ENCODE measurements around the gene PDE7B.

PDE7B gene

DNA sequence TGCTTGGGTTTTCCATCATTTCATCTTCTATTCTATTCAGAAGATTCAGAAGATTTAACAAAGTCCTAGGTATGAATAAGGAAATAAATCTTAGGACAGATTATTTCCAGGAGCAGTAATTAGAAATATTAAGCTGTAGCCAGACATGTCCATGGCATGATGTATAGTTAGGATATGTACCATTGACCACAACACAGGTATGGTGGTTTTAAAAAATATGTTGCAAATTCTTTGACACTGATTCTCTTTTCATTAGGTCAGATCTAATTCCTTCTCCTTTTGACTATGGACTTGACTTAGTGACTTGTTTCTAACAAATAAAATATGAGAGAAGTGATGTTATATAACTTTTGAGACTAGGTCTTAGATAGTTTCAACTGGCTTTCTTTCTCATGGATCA, 23.5 kb upstream of the PDE7B start:
- no peak overlapping the region for H3K4me3 ChIP-seq (ENCODE audit: low read depth, low read length)
- TF ChIP-seq, protein P1, sequence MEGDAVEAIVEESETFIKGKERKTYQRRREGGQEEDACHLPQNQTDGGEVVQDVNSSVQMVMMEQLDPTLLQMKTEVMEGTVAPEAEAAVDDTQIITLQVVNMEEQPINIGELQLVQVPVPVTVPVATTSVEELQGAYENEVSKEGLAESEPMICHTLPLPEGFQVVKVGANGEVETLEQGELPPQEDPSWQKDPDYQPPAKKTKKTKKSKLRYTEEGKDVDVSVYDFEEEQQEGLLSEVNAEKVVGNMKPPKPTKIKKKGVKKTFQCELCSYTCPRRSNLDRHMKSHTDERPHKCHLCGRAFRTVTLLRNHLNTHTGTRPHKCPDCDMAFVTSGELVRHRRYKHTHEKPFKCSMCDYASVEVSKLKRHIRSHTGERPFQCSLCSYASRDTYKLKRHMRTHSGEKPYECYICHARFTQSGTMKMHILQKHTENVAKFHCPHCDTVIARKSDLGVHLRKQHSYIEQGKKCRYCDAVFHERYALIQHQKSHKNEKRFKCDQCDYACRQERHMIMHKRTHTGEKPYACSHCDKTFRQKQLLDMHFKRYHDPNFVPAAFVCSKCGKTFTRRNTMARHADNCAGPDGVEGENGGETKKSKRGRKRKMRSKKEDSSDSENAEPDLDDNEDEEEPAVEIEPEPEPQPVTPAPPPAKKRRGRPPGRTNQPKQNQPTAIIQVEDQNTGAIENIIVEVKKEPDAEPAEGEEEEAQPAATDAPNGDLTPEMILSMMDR (IDR thresholded peaks at IDR 0.05; ENCODE audit: control insufficient read depth, extremely low read depth, insufficient read depth), result no peak
- no peak for DNase-seq (ENCODE audit: low read depth)

DNA sequence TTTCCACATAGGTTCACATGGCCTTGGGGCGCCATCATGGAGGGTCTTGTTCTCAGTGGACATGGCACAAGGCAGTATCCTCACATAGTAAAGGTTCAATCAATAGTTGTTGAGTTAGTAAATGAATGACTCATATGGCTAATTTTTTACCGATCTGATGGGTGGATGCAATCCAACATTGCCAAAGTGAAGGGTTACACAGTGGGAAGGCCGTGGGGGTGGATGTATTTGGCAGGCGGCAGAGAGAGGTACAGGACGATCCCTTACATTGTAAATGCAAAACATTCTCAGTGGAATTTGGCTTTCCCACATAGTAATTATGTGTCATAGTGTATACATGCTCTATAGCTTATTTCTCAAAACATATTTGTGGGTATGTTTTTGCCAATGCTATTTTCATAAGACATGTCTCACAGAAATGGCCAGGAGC, 21.0 kb upstream of the PDE7B start:
- TF ChIP-seq, protein P1 (IDR thresholded peaks at IDR 0.05; ENCODE audit: control insufficient read depth, extremely low read depth, insufficient read depth), result no peak
- H3K4me3 ChIP-seq (ENCODE audit: low read depth, low read length), result no peak overlapping the region
- no peak for DNase-seq (ENCODE audit: low read depth)

DNA sequence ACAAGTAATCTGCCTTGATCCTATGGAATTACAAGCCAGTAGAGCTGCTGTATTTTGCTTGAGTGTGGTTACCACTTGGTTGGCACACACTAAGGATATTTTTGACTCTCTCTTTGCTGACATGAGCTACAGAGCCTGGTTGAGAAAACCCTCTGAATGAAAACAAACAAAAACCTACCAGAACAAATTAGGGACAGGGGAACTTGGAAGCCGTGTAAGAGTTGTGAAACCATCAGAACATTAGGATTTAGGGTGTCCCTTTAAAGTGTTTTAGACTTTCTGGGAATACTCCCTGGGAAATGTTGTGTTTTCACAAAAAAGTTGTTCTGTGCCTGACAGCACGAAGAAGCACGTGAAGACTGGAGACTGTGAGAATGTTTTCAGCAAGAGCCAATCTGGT, 20.5 kb upstream of the PDE7B start:
- no peak overlapping the region for H3K4me3 ChIP-seq (ENCODE audit: low read depth, low read length)
- DNase-seq (ENCODE audit: low read depth), result no peak
- TF ChIP-seq, protein P1 (IDR thresholded peaks at IDR 0.05; ENCODE audit: control insufficient read depth, extremely low read depth, insufficient read depth), result no peak

DNA sequence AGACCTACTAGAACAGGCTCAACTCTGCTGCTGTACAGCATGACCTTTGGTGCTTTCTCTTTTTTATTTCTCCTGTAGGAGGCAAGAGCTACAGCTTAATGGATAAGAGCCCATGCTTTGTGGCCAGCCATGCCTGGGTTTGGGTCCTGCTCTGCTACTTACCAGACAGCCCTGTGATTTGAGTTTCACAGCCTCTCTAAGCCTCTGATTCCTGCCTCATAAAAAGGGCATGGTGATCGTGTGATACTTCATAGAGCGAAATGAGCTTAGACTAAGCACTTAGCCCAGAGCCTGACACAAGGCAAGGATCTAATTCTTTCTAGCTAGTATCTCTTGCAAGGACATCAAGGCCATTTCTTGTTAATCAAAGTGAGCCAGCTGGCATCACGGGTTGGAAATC, 19.3 kb upstream of the PDE7B start:
- TF ChIP-seq, protein P1 (IDR thresholded peaks at IDR 0.05; ENCODE audit: control insufficient read depth, extremely low read depth, insufficient read depth), result no peak

DNA sequence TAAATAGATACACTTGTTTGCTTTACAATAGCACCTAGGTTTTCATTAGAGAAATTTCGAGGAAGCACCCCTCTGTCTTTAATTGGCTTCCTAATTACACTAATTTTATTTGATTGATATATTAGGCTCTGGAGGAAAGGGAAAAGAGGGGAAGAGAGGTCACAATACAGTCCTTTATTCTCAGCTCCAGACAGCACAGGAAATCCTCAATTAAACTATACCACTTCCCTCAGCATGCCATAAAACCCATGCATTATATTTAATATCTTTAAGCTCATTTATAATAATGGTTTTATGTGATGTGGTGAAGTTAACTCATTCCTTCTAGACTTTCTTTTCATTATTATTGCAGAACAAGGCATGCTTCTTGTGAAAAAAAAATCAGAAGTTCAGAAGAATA, 17.7 kb upstream of the PDE7B start:
- TF ChIP-seq, protein P1 (IDR thresholded peaks at IDR 0.05; ENCODE audit: control insufficient read depth, extremely low read depth, insufficient read depth), result no peak
- no peak for DNase-seq (ENCODE audit: low read depth)

More for the DNA sequence above, 19.3 kb upstream of the PDE7B start:
- no peak for DNase-seq (ENCODE audit: low read depth)
- no peak overlapping the region for H3K4me3 ChIP-seq (ENCODE audit: low read depth, low read length)

DNA sequence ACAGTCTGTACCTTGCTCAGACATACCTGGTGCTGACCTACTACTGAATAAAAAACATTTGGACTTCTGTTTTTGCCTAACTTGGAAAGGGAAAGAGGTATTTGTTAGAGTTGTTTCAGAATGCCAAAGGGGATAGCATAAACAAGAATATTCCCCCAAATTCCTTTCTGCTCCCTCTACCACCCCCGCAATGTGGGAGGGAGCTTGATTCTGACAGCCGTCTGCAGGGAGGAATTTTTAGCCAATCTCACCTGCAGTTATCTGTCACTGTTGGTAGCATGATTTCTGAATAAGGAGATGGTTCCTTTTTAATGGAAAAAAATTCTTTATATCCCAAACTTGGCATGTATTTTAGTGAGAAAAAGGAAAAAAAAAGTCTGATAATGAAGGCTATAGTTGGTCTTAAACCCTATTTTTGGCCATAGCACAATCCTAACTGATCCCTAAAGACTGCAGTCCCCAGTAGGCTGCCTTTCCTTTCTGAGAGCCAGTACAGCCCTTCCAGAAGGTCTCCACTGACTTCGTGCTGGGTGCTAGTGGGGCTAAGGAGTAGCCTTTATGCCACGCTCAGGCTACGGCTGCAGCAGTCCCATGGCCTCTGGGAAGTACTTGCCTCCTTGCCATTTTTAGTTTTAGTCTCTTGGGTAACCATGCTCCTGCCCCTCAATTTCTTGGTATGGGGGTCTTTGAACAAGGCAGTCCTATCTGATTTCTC, 13.6 kb upstream of the PDE7B start:
- TF ChIP-seq, protein P1 (IDR thresholded peaks at IDR 0.05; ENCODE audit: control insufficient read depth, extremely low read depth, insufficient read depth), result no peak
- no peak overlapping the region for H3K4me3 ChIP-seq (ENCODE audit: low read depth, low read length)
- no peak for DNase-seq (ENCODE audit: low read depth)

More for the DNA sequence above, 17.7 kb upstream of the PDE7B start:
- H3K4me3 ChIP-seq (ENCODE audit: low read depth, low read length), result no peak overlapping the region

DNA sequence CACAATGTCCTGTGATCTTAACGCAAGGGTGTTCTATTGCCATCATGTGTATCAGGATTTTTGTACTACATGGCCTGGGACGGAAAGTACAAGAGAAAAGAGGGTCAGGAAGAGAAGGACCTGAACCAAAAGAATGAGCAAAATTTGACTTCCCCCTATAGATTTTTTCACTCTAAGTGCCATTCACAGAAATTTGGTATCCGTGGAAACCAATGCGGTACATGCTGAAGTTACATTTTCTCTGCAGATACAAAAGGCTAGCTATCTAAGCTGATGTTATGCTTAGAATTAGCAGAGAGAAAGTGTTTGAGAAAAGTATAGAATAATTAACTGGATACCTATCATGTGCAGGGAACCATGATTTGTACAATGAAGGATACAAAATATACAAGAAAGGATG, 12.4 kb upstream of the PDE7B start:
- DNase-seq (ENCODE audit: low read depth), result no peak
- no peak overlapping the region for H3K4me3 ChIP-seq (ENCODE audit: low read depth, low read length)
- TF ChIP-seq, protein P1 (IDR thresholded peaks at IDR 0.05; ENCODE audit: control insufficient read depth, extremely low read depth, insufficient read depth), result no peak
